Pancreas (tissue), 10 donors: ENCODE data around the gene HNF1A. TPM values are rescaled to one million over a fixed set of nuclear protein-coding genes. Genes with fewer than 3 reads are reported as not detected.
"Not testable (repeated sequence)": the region's sequence is repeated elsewhere in the genome, so short reads cannot be mapped to it uniquely, and the experiment has no call there.

ENCODE experiments used
- ATAC-seq, 4 donors: fragments of 200-7000 bp; cut with Tn5 transposase; one replicate each; pipeline versions ENCODE4 v1.8.0 to v1.9.1; 2020; ENCODE audit warnings: mild to moderate bottlenecking in 4 of 4, moderate library complexity in 4 of 4
- DNase-seq, 6 donors: peaks; one replicate each; pipeline ENCODE4 v3.0.0-alpha.2; 2020
- FAIRE-seq: peaks from 2 replicates; lab custom pipeline; 2012; peaks lifted over from hg19 to GRCh38; lab: Jason Lieb, UNC
- H3K27ac ChIP-seq, 4 donors: fragments of 200-600 bp; sonication (generic); 1 replicate in 3 of 4; 2 replicates in 1 of 4; pipeline versions ENCODE4 v1.5.0 to v1.8.0; 2020
- H3K27me3 ChIP-seq, 4 donors: fragments of 200-600 bp; one replicate each; pipeline ENCODE4 v1.8.0; 2021
- H3K36me3 ChIP-seq, 3 donors: fragments of 200-600 bp; sonication (generic) in 1 of 3; one replicate each; pipeline versions ENCODE4 v1.5.0 to v1.8.0; 2020 to 2021
- H3K4me1 ChIP-seq, 3 donors: fragments of 200-600 bp; one replicate each; pipeline ENCODE4 v1.8.0; 2021
- H3K4me3 ChIP-seq, 4 donors: fragments of 200-600 bp; sonication (generic) in 2 of 4; one replicate each; pipeline versions ENCODE4 v1.5.0 to v1.8.0; 2020 to 2021
- H3K9me3 ChIP-seq, 4 donors: fragments of 200-600 bp; one replicate each; pipeline ENCODE4 v1.8.0; 2021
- CTCF ChIP-seq, 4 donors: fragments of 200-600 bp; sonication (generic) in 3 of 4; IDR thresholded peaks; one replicate each; pipeline versions ENCODE4 v1.5.0 to v1.8.0; 2021; ENCODE audit warnings: antibody characterized with exemption in 4 of 4
- WGBS, 2 donors: extraction: QIAGEN DNeasy Blood & Tissue Kit; methylation state at CpG; one replicate each; pipeline ENCODE4 v1.1.7; 2013; 5-methylcytosine and 5-hydroxymethylcytosine counted together
- intact Hi-C, 3 donors: fragments of 100-400 bp; cut with DNase I; formaldehyde crosslinking; loops; one replicate each; pipeline versions ENCODE4 v1.11.1 to v1.14.2; 2022
- polyA plus RNA-seq, 2 donors: library from polyadenylated mRNA; stranded (reverse); fragments of 200-250 nt; gene quantifications; one replicate each; pipeline ENCODE4 v1.2.3, GENCODE V29; 2013
- total RNA-seq, 6 donors: library from RNA; stranded (reverse); fragmentation: NEBNext Ultra II Directional in 4 of 6; extraction: Animal tissue kit (Norgen Biotek cat#: 25700) in 4 of 6; gene quantifications; one replicate each; pipeline versions ENCODE4 v1.2.1 to v1.2.4, GENCODE V29; 2021 to 2023
- donor health status: healthy with polysubstance abuse.
- donor health status: DM: no; HTN: no; CAD: no; lungs with moderate emphysema.
- donor health status: DM: no; HTN: no; CAD: no.
- donor health status: control.
- donor health status: control.
- donor health status: Bipolar disorder and iron deficiency.
- donor health status: DM: yes; HTN: yes; CAD: no.
- donor health status: DM: no; HTN: no; CAD: no.
- donor health status: DM: no; HTN: no; CAD: no.
- donor health status: DM: yes; HTN: yes; CAD: no.

Gene HNF1A
- total and polyA plus RNA-seq, 8 donors, result 4.9 to 17.2 (median 7.8) TPM

- intact Hi-C loops, result no loop called here
- H3K9me3 ChIP-seq, result no peaks in the 10 kb centered on the region
- DNase-seq (no peak), ATAC-seq (no peak), FAIRE-seq (no peak)
- H3K36me3 ChIP-seq, result no peaks in the 10 kb centered on the region
- no peak overlapping the region for H3K4me3 ChIP-seq
- H3K27me3 ChIP-seq, result no peaks in the 10 kb centered on the region
- WGBS, 2 donors, result 67 to 78% methylated on average over 6 of the region's 6 CpGs
- no peak overlapping the region for H3K27ac ChIP-seq
- TF ChIP-seq CTCF (IDR thresholded peaks at IDR 0.05), result no peak
- no peaks in the 10 kb centered on the region for H3K4me1 ChIP-seq
Observed at GRCh38 chr12:121036810-121037326, 58.5 kb downstream of the HNF1A start.

- TF ChIP-seq CTCF (IDR thresholded peaks at IDR 0.05), result no peak
- 17 to 18% methylated on average over 13 of the region's 13 CpGs for WGBS, 2 donors
- intact Hi-C loops, result no loop called here
- H3K4me3 ChIP-seq, result peak within 1 kb of the TSS; percentile 4 to 41 (median 32)
- H3K27ac ChIP-seq, result peak within 1 kb of the TSS in 1 of 4 donors; percentile 22
- H3K27me3 ChIP-seq, result no peaks in the 10 kb centered on the region
- no peaks in the 10 kb centered on the region for H3K4me1 ChIP-seq
- no peaks in the 10 kb centered on the region for H3K36me3 ChIP-seq
- DNase-seq (peak in 2 of 6 donors; percentile 35 to 60), ATAC-seq (peak; percentile 78 to 92 (median 88)), FAIRE-seq (no peak)
- H3K9me3 ChIP-seq, result no peaks in the 10 kb centered on the region
Observed at GRCh38 chr12:121038861-121039668, 60.7 kb downstream of the HNF1A start, which contains the start of gene OASL. Gene OASL, minus strand, starts transcription at chr12:121039246. Its CDS starts 275 bp downstream, at chr12:121038971.

- no peak for FAIRE-seq
- Histone ChIP-seq H3K27me3 (no peaks in the 10 kb centered on the region), H3K9me3 (no peaks in the 10 kb centered on the region), H3K4me3 (no peak overlapping the region), H3K36me3 (no peaks in the 10 kb centered on the region), H3K27ac (no peak overlapping the region), H3K4me1 (no peaks in the 10 kb centered on the region)
- 68 to 71% methylated on average over 4 of the region's 4 CpGs for WGBS, 2 donors
- no peak for DNase-seq
- intact Hi-C loops, result no loop called here
- no peak for TF ChIP-seq CTCF (IDR thresholded peaks at IDR 0.05)
- ATAC-seq, result no peak
Observed at GRCh38 chr12:121043067-121043466, 64.7 kb downstream of the HNF1A start.

GRCh38 chr12:121047400-121047799, 69.1 kb downstream of the HNF1A start:
- 80 to 82% methylated on average over 12 of the region's 12 CpGs for WGBS, 2 donors
- H3K27ac ChIP-seq, intact Hi-C loops, FAIRE-seq, H3K9me3 ChIP-seq, ATAC-seq, H3K4me3 ChIP-seq, H3K27me3 ChIP-seq, H3K4me1 ChIP-seq, DNase-seq, H3K36me3 ChIP-seq: not testable (repeated sequence)

GRCh38 chr12:121048442-121048841, 70.1 kb downstream of the HNF1A start:
- Histone ChIP-seq H3K4me3 (no peak overlapping the region), H3K27ac (no peak overlapping the region), H3K36me3 (no peaks in the 10 kb centered on the region), H3K27me3 (no peaks in the 10 kb centered on the region), H3K9me3 (no peaks in the 10 kb centered on the region), H3K4me1 (no peaks in the 10 kb centered on the region)
- no peak for DNase-seq
- intact Hi-C loops, result no loop called here
- FAIRE-seq, result no peak
- 74 to 76% methylated on average over 7 of the region's 7 CpGs for WGBS, 2 donors
- ATAC-seq, result no peak
- no peak for TF ChIP-seq CTCF (IDR thresholded peaks at IDR 0.05)
